Memory B cell (primary cell): ENCODE measurements around the gene VLDLR.

ENCODE experiments used
- ATAC-seq: fragments of 150-1000 bp; cut with Tn5 transposase; 2 replicates; pipeline ENCODE4 v1.10.0; 2021; ENCODE audit warnings: low read depth, mild to moderate bottlenecking, moderate library complexity
- DNase-seq, 2 donors: peaks; one replicate each; pipeline ENCODE4 v3.0.0; 2022; ENCODE audit warnings: low spot score in 2 of 2
- H3K27ac Mint-ChIP-seq: one replicate; pipeline ENCODE4 v1.8.0; 2022; ENCODE audit warnings: mild to moderate bottlenecking, moderate library complexity, mixed read lengths
- H3K27me3 Mint-ChIP-seq: one replicate; pipeline ENCODE4 v1.8.0; 2022; ENCODE audit warnings: mixed read lengths
- H3K36me3 Mint-ChIP-seq: one replicate; pipeline ENCODE4 v1.8.0; 2022; ENCODE audit warnings: mild to moderate bottlenecking, mixed read lengths
- H3K4me1 Mint-ChIP-seq: one replicate; pipeline ENCODE4 v1.8.0; 2022; ENCODE audit warnings: mixed read lengths
- H3K4me3 Mint-ChIP-seq: one replicate; pipeline ENCODE4 v1.8.0; 2022; ENCODE audit warnings: mild to moderate bottlenecking, moderate library complexity, mixed read lengths
- H3K9me3 Mint-ChIP-seq: one replicate; pipeline ENCODE4 v1.8.0; 2022; ENCODE audit warnings: mixed read lengths

VLDLR gene

GRCh38 chr9:2630158-2630557, 8.6 kb downstream of the VLDLR start:
- Mint-ChIP-seq H3K9me3 (peaks cover 2% of the 10 kb centered on the region), H3K4me3 (no peak overlapping the region), H3K27me3 (peaks cover 9% of the 10 kb centered on the region), H3K4me1 (no peaks in the 10 kb centered on the region), H3K36me3 (no peaks in the 10 kb centered on the region), H3K27ac (no peak overlapping the region)
- no peak for ATAC-seq
- no peak for DNase-seq

- H3K9me3 Mint-ChIP-seq: peaks cover 2% of the 10 kb centered on the region
- H3K36me3 Mint-ChIP-seq: no peaks in the 10 kb centered on the region
- no peaks in the 10 kb centered on the region for H3K4me1 Mint-ChIP-seq
- ATAC-seq: no peak
- no peak for DNase-seq
- no peak overlapping the region for H3K4me3 Mint-ChIP-seq
- H3K27ac Mint-ChIP-seq: no peak overlapping the region
- peaks cover 9% of the 10 kb centered on the region for H3K27me3 Mint-ChIP-seq
Observed at GRCh38 chr9:2631263-2631662, 9.7 kb downstream of the VLDLR start.

GRCh38 chr9:2634153-2634552, 12.6 kb downstream of the VLDLR start:
- H3K27me3 Mint-ChIP-seq: peaks cover 8% of the 10 kb centered on the region
- no peaks in the 10 kb centered on the region for H3K36me3 Mint-ChIP-seq
- ATAC-seq (no peak), DNase-seq (no peak)
- H3K27ac Mint-ChIP-seq: no peak overlapping the region
- H3K9me3 Mint-ChIP-seq: peaks cover 2% of the 10 kb centered on the region
- H3K4me3 Mint-ChIP-seq: no peak overlapping the region
- H3K4me1 Mint-ChIP-seq: no peaks in the 10 kb centered on the region

- H3K9me3 Mint-ChIP-seq: peaks cover 2% of the 10 kb centered on the region
- no peaks in the 10 kb centered on the region for H3K4me1 Mint-ChIP-seq
- DNase-seq (no peak), ATAC-seq (no peak)
- H3K27me3 Mint-ChIP-seq: peaks cover 8% of the 10 kb centered on the region
- no peak overlapping the region for H3K4me3 Mint-ChIP-seq
- H3K36me3 Mint-ChIP-seq: no peaks in the 10 kb centered on the region
- H3K27ac Mint-ChIP-seq: no peak overlapping the region
Observed at GRCh38 chr9:2634818-2635217, 13.2 kb downstream of the VLDLR start.

- H3K27ac Mint-ChIP-seq: no peak overlapping the region
- no peak for ATAC-seq
Observed at GRCh38 chr9:2635922-2636321, 14.3 kb downstream of the VLDLR start.

GRCh38 chr9:2637390-2637789, 15.8 kb downstream of the VLDLR start:
- H3K4me1 Mint-ChIP-seq: no peaks in the 10 kb centered on the region
- no peak overlapping the region for H3K27ac Mint-ChIP-seq
- no peak overlapping the region for H3K4me3 Mint-ChIP-seq
- no peaks in the 10 kb centered on the region for H3K36me3 Mint-ChIP-seq
- DNase-seq (no peak), ATAC-seq (no peak)
- H3K9me3 Mint-ChIP-seq: no peaks in the 10 kb centered on the region
- peaks cover 5% of the 10 kb centered on the region for H3K27me3 Mint-ChIP-seq

More at GRCh38 chr9:2635922-2636321, 14.3 kb downstream of the VLDLR start:
- H3K4me3 Mint-ChIP-seq: no peak overlapping the region
- H3K27me3 Mint-ChIP-seq: peaks cover 8% of the 10 kb centered on the region
- no peak for DNase-seq
- no peaks in the 10 kb centered on the region for H3K4me1 Mint-ChIP-seq
- H3K36me3 Mint-ChIP-seq: no peaks in the 10 kb centered on the region
- H3K9me3 Mint-ChIP-seq: peaks cover 2% of the 10 kb centered on the region

GRCh38 chr9:2638871-2639673, 17.5 kb downstream of the VLDLR start:
- DNase-seq (no peak), ATAC-seq (no peak)
- peaks cover 5% of the 10 kb centered on the region for H3K27me3 Mint-ChIP-seq
- H3K9me3 Mint-ChIP-seq: no peaks in the 10 kb centered on the region
- no peak overlapping the region for H3K27ac Mint-ChIP-seq
- no peaks in the 10 kb centered on the region for H3K4me1 Mint-ChIP-seq
- H3K36me3 Mint-ChIP-seq: no peaks in the 10 kb centered on the region
- H3K4me3 Mint-ChIP-seq: no peak overlapping the region

- DNase-seq (no peak), ATAC-seq (no peak)
- Mint-ChIP-seq H3K27me3 (peaks cover 2% of the 10 kb centered on the region), H3K4me3 (no peak overlapping the region), H3K36me3 (no peaks in the 10 kb centered on the region), H3K27ac (no peak overlapping the region), H3K4me1 (no peaks in the 10 kb centered on the region), H3K9me3 (no peaks in the 10 kb centered on the region)
Observed at GRCh38 chr9:2639786-2640185, 18.2 kb downstream of the VLDLR start.

GRCh38 chr9:2640570-2640969, 19.0 kb downstream of the VLDLR start:
- Mint-ChIP-seq H3K27me3 (peaks cover 2% of the 10 kb centered on the region), H3K9me3 (no peaks in the 10 kb centered on the region), H3K36me3 (no peaks in the 10 kb centered on the region), H3K4me3 (no peak overlapping the region), H3K27ac (no peak overlapping the region), H3K4me1 (peaks cover 2% of the 10 kb centered on the region)
- DNase-seq (no peak), ATAC-seq (no peak)

- ATAC-seq (no peak), DNase-seq (no peak)
- Mint-ChIP-seq H3K27me3 (peaks cover 2% of the 10 kb centered on the region), H3K36me3 (no peaks in the 10 kb centered on the region), H3K4me1 (peaks cover 3% of the 10 kb centered on the region), H3K4me3 (no peak overlapping the region), H3K27ac (no peak overlapping the region), H3K9me3 (no peaks in the 10 kb centered on the region)
Observed at GRCh38 chr9:2641033-2641432, 19.4 kb downstream of the VLDLR start.

GRCh38 chr9:2642068-2642467, 20.5 kb downstream of the VLDLR start:
- H3K4me3 Mint-ChIP-seq: no peak overlapping the region
- no peak overlapping the region for H3K27ac Mint-ChIP-seq
- no peak for DNase-seq
- H3K36me3 Mint-ChIP-seq: no peaks in the 10 kb centered on the region
- H3K9me3 Mint-ChIP-seq: no peaks in the 10 kb centered on the region
- H3K4me1 Mint-ChIP-seq: peaks cover 3% of the 10 kb centered on the region
- H3K27me3 Mint-ChIP-seq: peaks cover 3% of the 10 kb centered on the region
- ATAC-seq: no peak

GRCh38 chr9:2645569-2645968, 24.0 kb downstream of the VLDLR start:
- Mint-ChIP-seq H3K36me3 (no peaks in the 10 kb centered on the region), H3K27me3 (peaks cover 3% of the 10 kb centered on the region), H3K4me1 (peaks cover 3% of the 10 kb centered on the region), H3K9me3 (no peaks in the 10 kb centered on the region), H3K4me3 (no peak overlapping the region), H3K27ac (no peak overlapping the region)
- ATAC-seq: no peak
- DNase-seq: no peak

- no peak overlapping the region for H3K4me3 Mint-ChIP-seq
- no peak overlapping the region for H3K27ac Mint-ChIP-seq
- peaks cover 2% of the 10 kb centered on the region for H3K36me3 Mint-ChIP-seq
- no peaks in the 10 kb centered on the region for H3K9me3 Mint-ChIP-seq
- H3K27me3 Mint-ChIP-seq: peaks cover 6% of the 10 kb centered on the region
- ATAC-seq (no peak), DNase-seq (no peak)
- peaks cover 4% of the 10 kb centered on the region for H3K4me1 Mint-ChIP-seq
Observed at GRCh38 chr9:2655411-2655901, 33.9 kb downstream of the VLDLR start.

GRCh38 chr9:2657427-2657826, 35.8 kb downstream of the VLDLR start:
- peaks cover 6% of the 10 kb centered on the region for H3K27me3 Mint-ChIP-seq
- DNase-seq (peak in 1 of 2 donors; percentile 2), ATAC-seq (peak; percentile 94)
- no peaks in the 10 kb centered on the region for H3K9me3 Mint-ChIP-seq
- H3K36me3 Mint-ChIP-seq: peaks cover 2% of the 10 kb centered on the region
- peak overlapping the region; percentile 70 for H3K27ac Mint-ChIP-seq
- H3K4me1 Mint-ChIP-seq: peaks cover 4% of the 10 kb centered on the region
- no peak overlapping the region for H3K4me3 Mint-ChIP-seq

GRCh38 chr9:2662496-2662895, 40.9 kb downstream of the VLDLR start:
- Mint-ChIP-seq H3K4me1 (peaks cover 3% of the 10 kb centered on the region), H3K9me3 (peaks cover 4% of the 10 kb centered on the region), H3K4me3 (no peak overlapping the region), H3K27ac (no peak overlapping the region), H3K27me3 (peaks cover 6% of the 10 kb centered on the region), H3K36me3 (peaks cover 7% of the 10 kb centered on the region)
- DNase-seq: no peak
- no peak for ATAC-seq
